A673 (cell line): ENCODE data around the gene SUGP2. TPM values are rescaled to one million over a fixed set of nuclear protein-coding genes. Genes with fewer than 3 reads are reported as not detected.

ENCODE experiments used
- BruUV-seq: library from RNA; stranded (reverse); fragments of 400-500 nt; replicated peaks from 2 replicates; lab custom pipeline; 2021; lab: Mats Ljungman, UMichigan
- CTCF ChIA-PET: fragments of 300-600 bp; sonication (Branson Sonifier 250); formaldehyde crosslinking; loops from one replicate; lab custom pipeline; 2022; ENCODE audit warnings: antibody characterized with exemption; lab: Charles Lee
- POLR2A ChIA-PET: fragments of 300-600 bp; sonication (Branson Sonifier 250); formaldehyde crosslinking; loops from one replicate; lab custom pipeline; 2022; ENCODE audit warnings: antibody characterized with exemption; ENCODE audit not compliant: low non-redundant PET; lab: Charles Lee
- DNase-seq: peaks from one replicate; pipeline ENCODE4 v3.0.0-alpha.2; 2015; ENCODE audit warnings: low spot score
- H3K27ac ChIP-seq: fragments of 200-600 bp; sonication (generic); 2 replicates; pipeline ENCODE4 v1.5.1; 2016; ENCODE audit warnings: mixed run types, low read depth, mild to moderate bottlenecking, mixed read lengths, antibody characterized with exemption, low read length; ENCODE audit not compliant: poor library complexity, severe bottlenecking
- H3K27me3 ChIP-seq: fragments of 200-600 bp; sonication (generic); replicated peaks from 2 replicates; pipeline ENCODE4 v1.6.1; 2017; ENCODE audit warnings: mixed run types, low read depth, mild to moderate bottlenecking, mixed read lengths, antibody characterized with exemption, low read length; ENCODE audit not compliant: insufficient read depth, poor library complexity
- H3K36me3 ChIP-seq: fragments of 200-600 bp; sonication (generic); 2 replicates; pipeline ENCODE4 v1.6.1; 2016; ENCODE audit warnings: mixed run types, mild to moderate bottlenecking, mixed read lengths, antibody characterized with exemption, low read length; ENCODE audit not compliant: insufficient read depth, poor library complexity, severe bottlenecking
- H3K4me1 ChIP-seq: fragments of 200-600 bp; sonication (generic); 2 replicates; pipeline ENCODE4 v1.6.1; 2017; ENCODE audit warnings: mixed run types, mild to moderate bottlenecking, mixed read lengths, antibody characterized with exemption, low read length; ENCODE audit not compliant: insufficient read depth, poor library complexity, severe bottlenecking
- H3K4me3 ChIP-seq: fragments of 200-600 bp; sonication (generic); 2 replicates; pipeline ENCODE4 v1.5.1; 2016; ENCODE audit warnings: low read depth, mixed run types, mild to moderate bottlenecking, mixed read lengths, low read length; ENCODE audit not compliant: poor library complexity, severe bottlenecking
- H3K9me3 ChIP-seq: fragments of 200-600 bp; sonication (generic); 2 replicates; pipeline ENCODE4 v1.6.1; 2016; ENCODE audit warnings: mixed run types, low read depth, mild to moderate bottlenecking, mixed read lengths, antibody characterized with exemption, low read length; ENCODE audit not compliant: poor library complexity, severe bottlenecking
- CTCF ChIP-seq: fragments of 300-800, 200-600 bp; sonication (generic); conservative IDR thresholded peaks from 2 replicates; pipeline ENCODE4 v1.5.1; 2017; ENCODE audit warnings: low read depth, mild to moderate bottlenecking, antibody characterized with exemption, low read length, moderate library complexity, mixed read lengths
- EZH2 ChIP-seq: fragments of 200-600 bp; sonication (generic); IDR thresholded peaks from 2 replicates; pipeline ENCODE4 v1.6.1; 2017; ENCODE audit warnings: borderline replicate concordance, low read depth, mild to moderate bottlenecking, mixed read lengths, antibody characterized with exemption, low read length; ENCODE audit not compliant: poor library complexity, severe bottlenecking
- intact Hi-C: fragments of 100-400 bp; cut with micrococcal nuclease; formaldehyde crosslinking; loops from one replicate; pipeline ENCODE4 v1.10.0; 2022; ENCODE audit not compliant: unreplicated experiment
- total RNA-seq: library from RNA; stranded (reverse); gene quantifications from 2 replicates; pipeline ENCODE4 v1.2.3, GENCODE V29; 2021

The SUGP2 gene
- total RNA-seq, 1 experiment from 2014 or later = 120 TPM

DNA sequence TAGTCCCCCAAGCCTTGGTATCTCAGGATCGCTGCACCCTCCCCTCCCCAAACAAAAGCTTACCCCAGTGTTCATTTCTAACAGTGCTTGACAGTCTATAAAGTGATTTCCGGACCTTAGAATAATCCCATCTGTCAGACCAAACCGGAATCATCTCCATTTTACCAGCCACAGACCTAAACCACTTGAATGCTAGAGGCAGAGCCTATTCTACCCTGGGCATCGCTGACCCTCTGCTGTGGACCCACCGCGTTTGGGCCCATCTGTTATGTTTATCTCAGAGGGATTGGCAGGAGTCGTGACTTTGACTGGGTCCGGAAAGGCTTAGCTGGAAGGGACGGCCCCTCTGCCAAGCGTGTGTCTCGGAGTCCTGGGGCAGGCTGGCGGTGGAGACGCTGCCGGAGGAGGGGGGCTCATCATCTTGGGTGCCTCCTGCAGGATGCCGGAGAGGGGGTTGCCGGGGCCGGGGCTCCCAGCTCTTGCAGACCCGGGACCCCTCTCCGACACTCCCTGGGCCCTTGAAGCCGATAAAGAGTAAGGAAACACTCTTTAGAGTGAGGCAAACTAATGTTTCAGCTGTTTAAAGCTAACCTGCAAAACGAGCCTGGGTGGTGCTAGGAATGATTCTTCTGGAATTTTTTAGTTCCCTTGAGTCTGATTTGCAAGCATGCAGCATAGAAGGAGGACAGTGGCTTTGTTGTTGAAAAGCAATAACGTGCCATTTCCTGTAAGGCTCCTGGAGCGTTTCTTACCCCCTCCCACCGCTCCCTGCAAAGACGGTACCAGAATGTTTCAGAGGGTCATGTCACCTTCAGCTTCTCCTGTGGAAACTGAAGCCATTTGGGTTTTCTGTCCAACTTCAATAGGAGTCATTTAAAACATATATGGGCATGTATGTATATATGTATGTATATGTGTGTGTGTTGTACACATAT lies 31.8 kb upstream of the SUGP2 start:
- DNase-seq = peak; percentile 54
- Histone ChIP-seq H3K36me3 (no peaks in the 10 kb centered on the region), H3K4me1 (peaks cover 36% of the 10 kb centered on the region), H3K9me3 (no peaks in the 10 kb centered on the region), H3K27me3 (no peaks in the 10 kb centered on the region), H3K4me3 (peak overlapping the region; percentile 59), H3K27ac (peak overlapping the region; percentile 55)
- POLR2A ChIA-PET = interaction anchor here (0.6 kb wide), 2 partner anchors 105 to 116 kb away, joined by 4 to 5 read pairs; no protein-coding TSS in a partner anchor
- CTCF ChIA-PET = interaction anchor here (0.7 kb wide), 1 partner anchor 64 kb away, joined by 5 read pairs; no protein-coding TSS in a partner anchor
- no TSS peak for BruUV-seq
- TF ChIP-seq CTCF (no peak), EZH2 (no peak)
- intact Hi-C loops = no loop called here

GRCh38 chr19:19064098-19064722 lies 30.9 kb upstream of the SUGP2 start:
- Histone ChIP-seq H3K27me3 (no peaks in the 10 kb centered on the region), H3K4me3 (peak overlapping the region; percentile 59), H3K9me3 (no peaks in the 10 kb centered on the region), H3K36me3 (no peaks in the 10 kb centered on the region), H3K4me1 (peaks cover 36% of the 10 kb centered on the region), H3K27ac (peak overlapping the region; percentile 55)
- no peak; the same call in 1 of the 2 replicates for TF ChIP-seq CTCF
- ChIA-PET POLR2A (no interaction called here), CTCF (interaction anchor here (0.6 to 0.7 kb wide), 2 partner anchors 63 to 170 kb away, joined by 3 to 5 read pairs; no protein-coding TSS in a partner anchor)
- no peak for DNase-seq
- BruUV-seq = no TSS peak
- intact Hi-C loops = no loop called here

GRCh38 chr19:19063183-19064097 lies 30.1 kb upstream of the SUGP2 start, which contains the start of gene SLC25A42:
Gene SLC25A42, plus strand, starts transcription at chr19:19063994. Its CDS starts 32,131 bp downstream, at chr19:19096125.
- Histone ChIP-seq H3K36me3 (no peaks in the 10 kb centered on the region), H3K27ac (peak within 1 kb of the TSS; percentile 76), H3K9me3 (no peaks in the 10 kb centered on the region), H3K27me3 (no peaks in the 10 kb centered on the region), H3K4me1 (peaks cover 36% of the 10 kb centered on the region), H3K4me3 (peak within 1 kb of the TSS; percentile 59)
- intact Hi-C loops = no loop called here
- peak; percentile 100 for DNase-seq
- ChIA-PET POLR2A (no interaction called here), CTCF (interaction anchor here (0.6 kb wide), 1 partner anchor 169 kb away, joined by 3 read pairs; no protein-coding TSS in a partner anchor)
- no TSS peak for BruUV-seq
- TF ChIP-seq EZH2 (no peak), CTCF (no peak)
